ENCODE data around the gene SOX15. TPM values are rescaled to one million over a fixed set of nuclear protein-coding genes. Genes with fewer than 3 reads are reported as not detected.

SOX15 gene
- total and polyA plus RNA-seq, 7 donors = 0.11 to 0.71 (median 0.20) TPM

GRCh38 chr17:7559320-7560171 is 30.3 kb downstream of the SOX15 start:
- TF ChIP-seq CTCF (IDR thresholded peaks at IDR 0.05) = no peak
- Histone ChIP-seq H3K4me1 (peaks cover 45% of the 10 kb centered on the region), H3K4me3 (peak overlapping the region; percentile 96), H3K27me3 (ENCODE audit: insufficient read depth in 3 of 3, low read length in 2 of 3) (no peaks in the 10 kb centered on the region), H3K36me3 (ENCODE audit: insufficient read depth in 1 of 2, low read depth in 1 of 2) (peaks cover 0 to 17% of the 10 kb centered on the region in 2 donors), H3K27ac (peak overlapping the region; percentile 94), H3K9me3 (no peaks in the 10 kb centered on the region)
- ATAC-seq (no peak), DNase-seq (no peak)
- intact Hi-C loops (cut with DNase I) = loop anchor here (2.0 to 10.0 kb wide), 7 partner anchors 45 to 315 kb away; partner anchors contain the start of genes FGF11 (in 2 of the 2), GABARAP (in 1 of the 2), KCTD11 (in 1 of the 2) and TMEM102 (in 1 of the 2)
- WGBS, 3 donors = 82 to 85% (median 82%) methylated on average over 18 of the region's 18 CpGs

- no peak for TF ChIP-seq CTCF (IDR thresholded peaks at IDR 0.05)
- H3K36me3 ChIP-seq (ENCODE audit: insufficient read depth in 1 of 2, low read depth in 1 of 2) = peaks cover 0 to 8% of the 10 kb centered on the region in 2 donors
- DNase-seq = peak; percentile 60 to 75
- peak within 1 kb of the TSS; percentile 94 for H3K27ac ChIP-seq
- 41 to 47% (median 43%) methylated on average over 16 of the region's 16 CpGs for WGBS, 3 donors
- intact Hi-C loops (cut with DNase I) = loop anchor here in 1 of 2 donors (2.0 kb wide), 1 partner anchor 204 kb away; the partner anchor contains the start of gene TMEM95
- H3K27me3 ChIP-seq (ENCODE audit: insufficient read depth in 3 of 3, low read length in 2 of 3) = no peaks in the 10 kb centered on the region
- peaks cover 41% of the 10 kb centered on the region for H3K4me1 ChIP-seq
- no peak for ATAC-seq
- peak within 1 kb of the TSS; percentile 96 for H3K4me3 ChIP-seq
- H3K9me3 ChIP-seq = no peaks in the 10 kb centered on the region
These were observed 31.2 kb downstream of the SOX15 start, which contains the start of gene TNFSF13 for GRCh38 chr17:7558544-7559319. TSS of gene TNFSF13 (plus strand) at chr17:7558750. CDS start at chr17:7559040, 290 bp downstream.

GRCh38 chr17:7557775-7558543 is 31.9 kb downstream of the SOX15 start:
- WGBS, 3 donors = 5 to 13% (median 6%) methylated on average over 19 to 21 of the region's 21 CpGs
- ATAC-seq (peak; percentile 36 to 51 (median 40)), DNase-seq (peak; percentile 82 to 91)
- Histone ChIP-seq H3K9me3 (no peaks in the 10 kb centered on the region), H3K27ac (peak overlapping the region; percentile 94), H3K27me3 (ENCODE audit: insufficient read depth in 3 of 3, low read length in 2 of 3) (no peaks in the 10 kb centered on the region), H3K36me3 (ENCODE audit: insufficient read depth in 1 of 2, low read depth in 1 of 2) (peaks cover 0 to under 1% of the 10 kb centered on the region in 2 donors), H3K4me1 (peaks cover 35% of the 10 kb centered on the region), H3K4me3 (peak overlapping the region; percentile 96)
- no peak for TF ChIP-seq CTCF (IDR thresholded peaks at IDR 0.05)
- intact Hi-C loops (cut with DNase I) = loop anchor here in 1 of 2 donors (2.0 kb wide), 1 partner anchor 203 kb away; the partner anchor contains the start of gene TMEM95

GRCh38 chr17:7557147-7557764 is 32.6 kb downstream of the SOX15 start:
- Histone ChIP-seq H3K4me1 (peaks cover 29% of the 10 kb centered on the region), H3K4me3 (no peak overlapping the region)
- no peak for ATAC-seq

More at GRCh38 chr17:7557147-7557764, 32.6 kb downstream of the SOX15 start:
- Histone ChIP-seq H3K27me3 (ENCODE audit: insufficient read depth in 3 of 3, low read length in 2 of 3) (no peaks in the 10 kb centered on the region), H3K9me3 (no peaks in the 10 kb centered on the region), H3K27ac (peak overlapping the region; percentile 94), H3K36me3 (ENCODE audit: insufficient read depth in 1 of 2, low read depth in 1 of 2) (no peaks in the 10 kb centered on the region)
- intact Hi-C loops (cut with DNase I) = no loop called here
- TF ChIP-seq CTCF (IDR thresholded peaks at IDR 0.05) = no peak
- no peak for DNase-seq
- WGBS, 3 donors = 59 to 67% (median 66%) methylated on average over 16 to 19 of the region's 19 CpGs

Measured in psoas muscle (tissue), 8 donors.